HG02678 (cell line): Measurements from ENCODE around the gene CEP104.

Experiments used
- ATAC-seq: cut with Tn5 transposase; IDR thresholded peaks from one replicate; pipeline ENCODE4 v1.9.1; 2021; ENCODE audit warnings: mild to moderate bottlenecking, moderate library complexity; ENCODE audit not compliant: unreplicated experiment

Gene CEP104

DNA sequence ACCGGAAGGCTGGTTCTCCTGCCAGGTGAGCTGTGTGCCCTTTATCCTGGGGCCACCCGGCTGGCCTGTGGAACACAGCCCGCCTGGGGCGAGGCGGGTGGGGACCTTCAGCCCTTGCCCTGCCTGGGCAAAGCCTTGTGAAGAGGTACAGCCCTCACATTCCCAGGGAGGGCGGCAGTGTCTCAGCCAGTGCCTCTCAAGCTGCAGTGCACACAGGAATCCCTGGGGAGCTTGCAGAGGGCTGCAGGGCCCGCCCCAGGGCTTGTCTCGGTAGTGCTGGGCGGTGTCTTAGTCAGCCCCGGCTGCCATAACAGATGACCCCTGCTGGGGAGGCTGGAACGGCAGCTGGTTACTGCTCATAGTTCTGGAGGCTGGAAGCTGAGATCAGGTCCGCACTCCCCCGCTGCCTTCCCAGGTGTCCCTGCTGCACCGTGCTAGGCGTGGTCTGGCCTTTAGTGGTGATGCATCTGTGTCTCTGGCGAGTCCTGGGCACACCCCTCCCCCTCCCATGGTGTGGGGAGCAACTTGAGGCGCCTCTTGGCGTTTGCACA, 12.8 kb upstream of the CEP104 start:
- no peak for ATAC-seq

DNA sequence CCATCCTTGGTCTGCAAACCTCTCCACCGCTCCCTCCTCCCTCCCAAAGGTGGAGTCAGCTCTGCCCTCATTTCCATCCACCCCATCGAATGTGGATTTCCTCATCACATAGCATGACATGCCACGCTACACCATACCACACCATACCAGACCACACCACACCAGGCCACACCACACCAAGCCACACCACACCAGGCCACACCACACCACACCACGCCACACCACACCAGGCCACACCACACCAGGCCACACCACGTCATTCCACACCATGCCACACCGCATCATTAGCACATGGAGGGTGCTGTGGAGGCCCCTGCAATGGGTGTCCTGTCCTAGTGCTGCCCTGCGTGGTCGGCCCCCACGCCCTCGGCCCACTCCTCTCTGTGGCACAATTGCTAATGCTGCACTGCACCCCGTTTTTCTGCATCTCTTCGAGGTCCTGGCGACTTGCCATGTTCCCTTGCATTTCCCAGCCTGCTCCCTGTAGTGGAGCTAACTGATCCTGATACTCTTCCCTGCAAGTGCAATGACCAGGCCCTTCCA, 11.5 kb upstream of the CEP104 start:
- no peak for ATAC-seq

DNA sequence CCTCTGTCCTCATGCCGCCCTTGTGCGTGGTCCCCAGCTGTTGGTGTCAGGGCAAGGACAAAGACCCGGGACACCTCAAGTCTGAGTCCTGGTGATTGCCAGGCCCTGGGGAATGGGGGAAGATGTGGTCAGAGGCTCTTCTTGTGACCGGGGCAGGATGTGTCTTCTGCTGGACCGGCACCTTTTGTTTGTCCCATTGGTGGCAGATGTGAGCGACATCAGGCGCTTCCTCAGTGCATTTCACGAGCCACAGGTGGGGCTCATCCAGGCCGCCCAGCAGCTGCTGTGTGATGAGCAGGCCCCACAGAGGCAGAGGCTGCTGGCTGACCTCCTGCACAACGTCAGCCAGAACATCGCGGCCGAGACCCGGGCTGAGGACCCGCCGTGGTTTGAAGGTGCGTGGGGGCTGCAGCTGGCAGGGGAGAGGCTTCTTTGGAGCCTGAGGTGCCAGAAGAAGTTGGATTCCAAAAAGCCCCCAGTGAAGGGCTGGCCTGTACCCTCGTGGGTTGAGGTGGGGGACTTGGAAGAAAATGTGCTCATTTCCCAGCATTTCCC, 8.7 kb upstream of the CEP104 start:
- no peak for ATAC-seq

DNA sequence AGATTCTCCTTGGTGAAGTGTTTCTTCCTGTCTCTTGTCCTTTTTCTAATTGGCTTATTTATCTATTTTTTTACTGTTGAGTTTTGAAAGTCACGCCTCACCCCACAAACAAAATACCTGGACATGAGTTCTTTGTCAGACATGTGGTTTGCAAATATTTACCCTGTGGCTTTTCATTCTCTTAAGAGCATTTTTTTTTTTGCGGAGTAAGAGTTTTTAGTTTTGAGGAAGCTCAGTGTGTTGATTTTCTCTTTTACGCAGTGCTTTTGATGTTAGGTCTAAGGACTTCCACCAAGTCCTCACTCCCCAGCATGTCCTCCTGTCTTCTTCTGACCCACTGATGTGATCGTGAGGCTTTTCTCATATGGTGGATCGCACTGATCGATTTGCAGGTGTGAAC, 7.9 kb upstream of the CEP104 start:
- no peak for ATAC-seq

DNA sequence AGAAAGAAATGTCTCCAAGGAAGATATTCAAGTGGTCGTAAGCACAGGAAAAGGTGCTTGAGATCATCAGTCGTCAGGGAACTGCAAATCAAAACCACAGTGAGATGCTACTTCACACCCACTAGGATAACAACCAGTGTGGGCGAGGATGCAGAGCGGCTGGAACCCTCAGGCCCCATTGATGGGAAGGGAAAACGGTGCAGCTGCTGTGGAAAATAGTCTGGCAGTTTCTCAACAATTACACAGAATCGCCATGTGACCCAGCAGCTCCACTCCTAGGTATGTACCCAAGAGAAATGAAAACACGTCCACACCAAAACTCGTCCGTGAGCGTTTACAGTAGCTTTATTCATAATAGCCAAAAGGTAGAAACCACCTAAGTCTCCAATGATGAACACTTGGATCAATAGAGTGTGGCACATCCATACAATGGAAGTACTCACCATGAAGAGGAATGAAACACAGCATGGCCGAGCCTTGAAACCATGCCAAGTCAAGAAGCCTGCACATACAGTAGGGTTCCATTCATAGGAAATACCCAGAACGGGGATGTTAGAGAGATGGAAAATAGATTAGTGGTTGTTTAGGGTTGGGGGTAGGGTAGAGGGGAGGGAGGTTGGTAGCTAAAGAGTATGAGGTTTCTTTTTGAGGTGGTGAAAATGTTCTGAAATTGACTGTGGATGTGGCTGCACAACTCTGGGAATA, 6.4 kb upstream of the CEP104 start:
- no peak for ATAC-seq

DNA sequence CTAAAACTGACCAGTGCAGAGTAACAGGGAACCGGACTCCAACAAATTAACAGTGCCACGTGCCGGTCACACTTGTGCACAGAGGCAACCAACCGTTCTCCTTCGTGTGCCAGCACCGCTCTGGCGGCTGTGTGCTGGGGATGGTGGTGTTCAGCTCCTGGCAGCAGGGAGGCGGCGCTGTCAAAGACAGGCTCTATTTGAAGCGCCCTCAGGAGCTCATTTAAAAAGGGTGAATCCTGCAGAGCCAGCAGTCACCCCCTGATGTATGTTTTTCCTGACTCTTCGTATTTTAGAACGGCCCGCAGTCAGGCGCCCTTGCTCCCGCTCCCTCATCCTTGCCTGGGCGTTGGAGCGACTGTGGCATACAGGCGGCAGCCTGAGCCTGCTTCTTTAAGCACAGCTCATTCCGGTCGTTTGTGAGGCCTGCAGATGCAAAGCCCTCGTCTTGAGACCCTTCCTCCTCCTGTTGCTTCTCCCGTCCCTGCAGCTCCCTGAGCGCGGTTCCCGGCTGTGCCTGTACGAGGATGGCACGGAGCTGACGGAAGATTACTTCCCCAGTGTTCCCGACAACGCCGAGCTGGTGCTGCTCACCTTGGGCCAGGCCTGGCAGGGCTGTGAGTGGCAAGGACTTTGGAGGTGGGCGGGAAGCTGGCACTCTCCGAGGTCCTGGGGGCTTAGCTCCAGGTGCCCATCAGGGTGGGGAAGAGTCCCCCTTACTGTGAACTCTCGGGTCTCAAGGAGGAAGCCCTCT, 1.4 kb upstream of the CEP104 start:
- ATAC-seq, result no peak

DNA sequence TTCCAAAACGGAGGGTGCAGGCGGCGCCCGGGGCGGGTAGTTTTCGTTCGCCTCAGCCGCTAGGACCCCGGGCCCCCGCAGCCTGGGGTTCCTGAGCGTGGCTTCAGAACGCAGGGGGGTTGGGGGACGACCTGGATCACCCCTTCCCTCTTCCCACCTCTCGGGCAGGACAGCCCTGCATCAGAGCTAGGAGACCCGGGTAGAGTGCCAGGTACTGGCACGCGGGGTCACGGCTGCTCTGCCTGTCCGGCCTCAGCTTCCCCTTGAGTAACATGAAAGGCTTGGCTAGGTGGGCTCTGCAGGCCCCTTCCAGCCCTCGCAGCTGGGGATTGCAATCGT, 749 bp upstream of the CEP104 start:
- ATAC-seq, result no peak

DNA sequence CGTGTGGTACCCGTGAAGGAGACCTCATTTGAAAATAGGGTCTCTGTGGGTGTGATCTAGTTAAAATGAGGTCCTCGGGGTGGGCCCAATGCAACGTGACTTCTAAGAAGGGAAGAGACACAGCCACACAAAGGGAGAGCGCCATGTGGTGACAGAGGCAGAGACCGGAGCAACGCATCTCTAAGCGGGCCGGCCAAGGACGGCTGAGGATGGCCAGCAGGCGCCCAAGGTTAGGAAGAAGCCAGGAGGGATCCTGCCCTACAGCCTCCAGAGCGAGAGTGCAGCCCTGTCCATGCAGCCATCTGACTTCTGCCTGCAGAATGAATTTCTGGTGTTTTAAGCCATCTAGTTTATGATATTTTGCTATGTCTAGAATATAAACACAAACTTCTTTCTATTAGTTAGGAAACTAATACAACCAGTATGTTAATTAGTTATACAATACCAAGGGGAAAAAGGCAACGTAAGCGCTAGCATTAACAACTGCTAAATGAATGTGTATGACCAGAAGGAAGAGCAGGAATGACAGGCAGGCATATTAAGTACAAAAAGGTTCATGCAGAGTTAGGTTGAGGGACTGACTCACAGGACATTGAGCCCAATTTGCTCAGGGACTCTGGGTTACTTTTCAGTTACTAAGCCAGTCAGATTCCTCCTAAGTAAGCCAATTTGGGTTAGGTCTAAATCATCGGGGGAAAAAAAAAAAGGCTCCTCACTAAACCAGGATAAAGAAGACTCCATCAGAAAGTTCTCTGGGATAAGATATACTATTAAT, 4.1 kb downstream of the CEP104 start:
- ATAC-seq, result no peak

DNA sequence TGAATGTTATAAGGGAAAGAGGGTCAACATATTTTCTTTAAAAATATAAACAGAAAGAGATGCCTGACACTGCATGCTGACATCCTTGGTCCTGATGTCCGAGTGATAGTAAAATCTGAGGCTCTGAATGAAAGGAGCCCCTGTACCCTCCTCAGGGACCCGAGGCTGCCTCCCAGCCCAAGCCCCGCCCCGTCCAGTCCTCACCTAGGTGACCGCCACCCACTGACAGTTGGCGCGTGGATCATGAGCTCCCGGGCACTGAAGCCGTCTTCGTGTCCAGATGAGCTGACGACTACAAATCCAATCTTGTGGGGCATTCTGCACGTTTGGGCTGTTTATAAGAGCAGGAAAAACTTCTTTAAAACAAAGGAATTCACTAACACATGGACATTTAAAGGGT, 4.9 kb downstream of the CEP104 start:
- ATAC-seq, result no peak

DNA sequence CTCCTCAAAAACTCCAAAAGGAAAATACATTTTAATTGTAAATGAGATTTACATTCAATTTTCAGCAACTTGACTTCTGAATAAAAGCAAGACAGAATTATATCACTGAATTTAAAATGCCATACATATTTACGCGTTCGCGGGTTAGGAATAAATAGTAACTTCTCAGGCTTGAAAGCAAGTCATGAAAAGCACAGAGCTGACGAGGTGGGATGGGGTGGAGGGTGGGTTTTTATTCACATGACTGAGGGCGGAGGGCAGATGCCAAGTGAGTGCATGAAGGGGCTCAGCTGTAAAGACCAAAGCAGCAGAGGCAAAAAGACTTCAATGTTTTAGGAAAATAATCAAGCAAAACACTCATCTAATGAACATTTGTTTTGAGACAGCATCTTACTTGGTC, 5.7 kb downstream of the CEP104 start:
- ATAC-seq, result no peak

DNA sequence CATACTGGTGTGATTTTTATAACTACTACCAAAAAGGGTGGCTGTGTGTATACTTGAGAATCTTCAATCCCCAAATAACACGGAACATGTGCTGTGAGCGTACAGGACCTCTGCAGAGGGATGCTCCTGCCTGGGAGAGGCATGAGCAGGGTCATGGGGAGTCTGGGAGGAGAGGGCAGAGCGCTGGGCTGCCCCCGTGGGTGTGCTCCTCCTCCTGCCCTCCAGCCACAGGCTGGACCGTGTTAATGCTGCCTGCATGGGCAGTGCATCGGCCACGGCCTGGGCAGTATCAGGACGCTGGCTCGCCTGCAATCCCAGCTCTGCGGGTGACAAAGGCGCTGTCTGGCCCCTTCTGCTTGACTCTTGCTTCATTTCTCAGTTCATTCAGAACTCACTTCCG, 6.2 kb downstream of the CEP104 start:
- no peak for ATAC-seq

DNA sequence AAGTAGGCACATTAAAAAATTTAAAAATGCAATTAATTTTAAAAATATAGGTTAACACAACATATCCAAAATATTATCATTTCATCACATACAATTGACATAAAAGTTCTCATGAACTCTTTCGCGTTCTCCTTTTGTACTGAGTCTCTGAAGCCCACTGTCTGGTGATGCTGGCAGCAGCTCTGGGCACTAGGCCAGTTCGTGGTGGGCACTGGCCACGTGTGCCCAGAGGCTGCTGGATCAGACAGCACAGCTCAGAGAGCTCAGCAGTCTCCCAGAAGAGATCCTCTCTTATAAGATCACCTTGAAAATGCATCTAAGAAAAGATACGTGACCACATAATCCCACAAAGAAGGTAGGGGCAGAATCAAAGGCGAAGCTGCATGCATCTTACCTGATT, 9.9 kb downstream of the CEP104 start:
- ATAC-seq, result no peak

DNA sequence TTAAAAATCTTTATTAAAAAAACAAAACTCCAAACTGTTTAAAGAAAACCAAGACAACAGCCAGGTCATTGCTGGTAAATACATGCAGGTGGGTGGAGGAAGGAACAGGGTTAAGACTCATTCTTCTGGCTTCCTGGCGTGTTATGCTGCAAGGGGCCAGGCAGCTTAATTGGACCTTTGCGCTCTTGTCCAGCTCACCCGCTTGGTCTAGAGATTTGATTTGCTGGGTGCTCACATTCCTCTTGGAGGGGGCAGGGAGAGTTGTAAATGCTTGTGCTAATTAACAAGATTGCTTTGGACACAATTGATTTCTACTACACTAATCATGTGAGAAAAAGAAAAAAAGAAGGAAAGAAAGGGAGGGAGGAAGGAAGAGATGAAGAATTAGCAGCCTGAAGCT, 10.5 kb downstream of the CEP104 start:
- no peak for ATAC-seq

DNA sequence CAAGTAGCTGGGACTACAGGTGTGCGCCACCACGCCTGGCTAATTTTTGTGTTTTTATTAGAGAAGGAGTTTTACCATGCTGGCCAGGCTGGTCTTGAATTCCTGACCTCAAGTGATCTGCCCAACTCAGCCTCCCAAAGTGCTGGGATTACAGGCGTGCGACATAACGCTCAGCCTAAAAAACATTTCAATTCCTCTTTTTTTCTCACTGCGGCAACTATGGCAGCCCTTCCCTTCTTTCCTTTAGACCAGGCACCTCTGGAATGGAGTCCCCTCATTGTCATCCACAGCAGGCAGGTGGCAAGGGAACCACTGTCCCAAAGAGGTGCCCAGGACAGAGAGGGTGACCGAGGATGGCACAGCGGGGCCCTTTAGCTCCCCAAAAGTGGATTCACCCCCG, 14.1 kb downstream of the CEP104 start:
- no peak for ATAC-seq

DNA sequence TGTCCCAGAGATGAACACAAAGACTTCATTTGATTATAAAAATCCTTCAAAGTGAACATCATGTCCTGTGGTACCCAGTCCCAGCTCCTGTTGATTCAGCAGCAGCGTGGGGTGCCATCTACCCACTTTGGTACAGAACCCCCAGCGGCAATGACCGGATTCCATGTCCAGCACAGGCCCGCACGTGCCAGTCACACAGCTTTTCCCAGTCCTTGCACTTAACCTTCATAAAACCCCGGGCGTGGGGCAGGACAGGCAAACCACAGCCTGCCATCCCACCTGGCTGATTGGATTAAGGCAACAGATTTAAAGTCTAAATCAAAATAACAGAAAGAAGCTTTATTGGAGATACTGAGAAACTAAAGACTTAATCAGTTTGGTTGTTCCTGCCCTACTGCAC, 15.5 kb downstream of the CEP104 start:
- ATAC-seq, result no peak

DNA sequence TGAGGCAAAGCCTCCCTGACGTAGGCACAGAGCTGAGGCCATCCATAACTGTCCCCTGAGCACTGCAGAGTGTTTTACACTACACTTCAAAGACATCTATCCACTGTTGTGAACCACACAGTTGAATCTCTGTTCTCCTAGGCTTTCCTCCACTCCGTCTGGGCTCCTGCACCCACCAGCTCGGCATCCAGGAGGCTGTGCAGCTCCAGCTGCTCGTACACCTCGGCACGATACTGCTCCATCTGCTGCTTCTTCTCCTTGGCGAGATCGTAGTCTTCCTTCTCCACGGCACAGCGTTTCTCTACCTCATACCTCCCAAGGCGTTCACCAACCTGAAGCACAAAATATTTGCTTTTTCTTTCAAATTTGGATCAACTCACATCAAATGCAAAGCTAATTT, 18.2 kb downstream of the CEP104 start:
- no peak for ATAC-seq

DNA sequence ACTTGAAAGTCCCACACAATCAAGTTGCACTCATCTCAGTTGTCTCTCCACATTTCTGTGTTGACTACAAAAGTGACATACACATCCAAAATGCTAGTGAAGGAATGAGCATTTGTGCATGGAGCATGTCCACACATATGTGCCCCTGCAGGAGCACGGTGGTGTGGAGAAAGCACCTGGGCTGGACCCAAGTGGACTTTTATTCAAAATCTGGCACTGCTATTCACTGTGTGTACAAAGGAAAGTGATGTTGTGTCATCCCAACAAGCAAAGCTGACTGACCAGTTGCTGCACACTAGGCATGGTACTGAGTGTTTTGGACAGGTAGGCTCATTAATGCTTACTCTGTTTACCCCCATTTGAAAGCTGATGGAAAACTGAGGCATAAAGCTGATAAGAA, 19.3 kb downstream of the CEP104 start:
- ATAC-seq, result no peak

DNA sequence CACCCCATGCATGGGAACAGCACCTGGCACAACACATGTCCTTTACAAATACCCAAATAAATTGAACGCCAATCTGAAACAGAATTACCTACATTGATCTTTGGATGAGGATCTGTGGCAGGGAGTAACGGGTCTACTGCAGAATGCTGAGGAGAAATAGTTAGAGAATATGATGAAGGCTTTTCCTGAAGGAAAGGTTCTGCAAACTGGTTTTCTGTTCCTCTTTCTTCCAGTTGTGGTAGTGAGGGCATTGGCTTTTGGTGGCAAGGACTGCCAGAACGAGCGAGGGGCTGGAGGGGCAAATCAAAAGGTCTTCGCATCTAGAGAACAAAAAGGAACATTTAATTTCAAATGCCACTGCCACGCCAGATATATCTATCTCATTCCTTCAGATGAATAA, 19.8 kb downstream of the CEP104 start:
- ATAC-seq, result no peak

DNA sequence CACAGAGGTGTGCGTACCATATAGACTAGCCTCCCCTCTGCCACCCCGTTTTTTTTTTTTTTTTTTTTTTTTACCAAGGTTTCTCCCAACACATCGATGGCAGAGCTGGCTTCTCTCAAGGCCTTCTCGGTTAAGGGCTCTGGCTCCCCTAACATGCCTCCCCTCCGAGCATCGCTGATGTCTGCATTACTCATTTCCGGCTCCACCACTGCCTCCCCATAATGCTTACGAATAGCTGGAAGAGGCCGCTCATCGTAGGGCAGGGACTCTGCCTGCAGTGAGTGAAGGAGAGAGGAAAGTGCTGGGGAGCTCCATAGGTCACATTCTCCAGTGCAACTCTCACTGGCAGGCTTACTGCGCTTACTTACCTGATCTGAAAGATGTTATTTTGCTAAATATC, 20.6 kb downstream of the CEP104 start:
- no peak for ATAC-seq

DNA sequence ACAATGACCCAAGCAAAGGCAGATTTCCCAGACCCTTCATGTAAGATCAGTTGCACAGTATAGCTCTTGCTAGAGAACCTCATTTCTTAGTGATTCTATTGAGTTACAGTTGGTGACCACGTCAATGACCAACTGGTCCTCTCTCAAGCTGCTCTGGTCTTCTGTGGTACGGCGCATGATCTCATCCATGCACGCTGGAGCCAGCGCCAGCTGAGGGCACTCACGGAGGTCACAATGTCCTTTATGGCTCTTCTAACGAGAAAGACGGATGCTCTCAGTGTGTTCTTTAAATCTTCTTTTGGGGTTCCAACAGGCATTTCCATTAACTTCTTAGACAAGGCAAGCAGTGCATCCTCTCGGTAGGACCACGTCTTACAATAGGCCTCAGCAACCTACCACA, 22.3 kb downstream of the CEP104 start:
- ATAC-seq, result no peak

DNA sequence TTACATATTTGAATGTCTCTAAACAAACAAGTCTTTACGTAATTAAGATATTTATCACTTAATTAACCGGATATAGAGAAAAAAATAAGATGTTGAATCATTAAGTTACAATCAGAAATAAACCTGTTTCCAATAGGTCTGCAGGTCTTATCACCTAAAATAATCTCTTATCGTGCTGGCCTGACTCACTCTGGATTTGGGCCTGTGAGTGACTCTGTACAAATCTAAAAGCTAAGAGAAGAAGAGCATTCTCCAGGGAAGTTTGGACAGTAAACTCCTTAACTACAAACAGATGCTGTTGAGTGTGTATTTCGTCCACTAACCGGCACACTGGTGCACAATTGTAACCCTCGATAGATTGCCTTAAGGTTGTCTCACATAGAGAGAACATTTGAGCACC, 25.3 kb downstream of the CEP104 start:
- ATAC-seq, result no peak
